HepG2 (cell line): Measurements from ENCODE around the gene ZNF670. TPM values are rescaled to one million over a fixed set of nuclear protein-coding genes. Genes with fewer than 3 reads are reported as not detected.
"Not testable (repeated sequence)": the region's sequence is repeated elsewhere in the genome, so short reads cannot be mapped to it uniquely, and the experiment has no call there.

Source experiments
- ATAC-seq: fragments of 200-7000 bp; cut with Tn5 transposase; 3 replicates; pipeline ENCODE4 v1.9.1; 2020; ENCODE audit warnings: mild to moderate bottlenecking, moderate library complexity
- BruUV-seq: library from RNA; stranded (reverse); fragments of 400-500 nt; replicated peaks from 2 replicates; lab custom pipeline; 2021; lab: Mats Ljungman, UMichigan
- CTCF ChIA-PET: fragments of 300-600 bp; formaldehyde crosslinking; extraction: SDS; loops from one replicate; lab custom pipeline; 2021; ENCODE audit warnings: low total read pairs, inconsistent platforms, low intra/inter-chr PET ratio; lab: Yijun Ruan, JAX
- POLR2A ChIA-PET: fragments of 350-600 bp; sonication (Branson Sonifier 250); formaldehyde crosslinking; loops from one replicate; lab custom pipeline; 2020; ENCODE audit warnings: antibody characterized with exemption, inconsistent platforms; lab: Yijun Ruan, JAX
- DNase-seq: peaks from one replicate; pipeline ENCODE4 v3.0.0-alpha.2; 2015; ENCODE audit warnings: low spot score
- FAIRE-seq: peaks from 3 replicates; lab custom pipeline; 2011; peaks lifted over from hg19 to GRCh38; lab: Jason Lieb, UNC
- H2AFZ ChIP-seq: one replicate; pipeline ENCODE4 v1.6.1; 2011; ENCODE audit warnings: low read length, inconsistent platforms
- H3K27ac ChIP-seq: fragments of 300-600 bp; 3 replicates; pipeline ENCODE4 v1.8.0; 2011; ENCODE audit warnings: mixed run types, mild to moderate bottlenecking, mixed read lengths, low read length, inconsistent platforms; ENCODE audit not compliant: insufficient read depth; ENCODE audit errors: extremely low read length
- H3K27me3 ChIP-seq, 2 experiments: fragments of 200-600 bp in 1 of 2; 2 replicates in 1 of 2; 3 replicates in 1 of 2; pipeline versions ENCODE4 v1.6.0 to v1.8.0; 2011; ENCODE audit warnings: low read length in 2 of 2, mild to moderate bottlenecking in 2 of 2, moderate library complexity in 2 of 2, inconsistent platforms in 1 of 2; ENCODE audit not compliant: insufficient read depth in 2 of 2, control insufficient read depth in 1 of 2
- H3K36me3 ChIP-seq, 2 experiments: fragments of 200-600 bp in 1 of 2; replicated peaks in 1 of 2; 2 replicates in 1 of 2; 3 replicates in 1 of 2; pipeline versions ENCODE4 v1.5.1 to v1.8.0; 2011; ENCODE audit warnings: low read length in 2 of 2, inconsistent platforms in 1 of 2; ENCODE audit not compliant: insufficient read depth in 2 of 2, control insufficient read depth in 1 of 2
- H3K4me1 ChIP-seq: 2 replicates; pipeline ENCODE4 v1.5.1; 2012; ENCODE audit warnings: low read length, inconsistent platforms; ENCODE audit not compliant: insufficient read depth
- H3K4me2 ChIP-seq: 2 replicates; pipeline ENCODE4 v1.6.0; 2011; ENCODE audit warnings: low read depth, low read length, inconsistent platforms
- H3K4me3 ChIP-seq, 3 experiments: fragments of 200-600 bp in 1 of 3; sonication (generic), shearing (Covaris generic) in 1 of 3; replicated peaks in 1 of 3; 2 replicates each; pipeline ENCODE4 v1.5.1; 2011 to 2016; ENCODE audit warnings: low read length in 3 of 3, inconsistent platforms in 2 of 3, low read depth in 2 of 3, mild to moderate bottlenecking in 2 of 3, control low read depth in 1 of 3, mixed read lengths in 1 of 3; ENCODE audit not compliant: insufficient read depth in 1 of 3
- H3K79me2 ChIP-seq: one replicate; pipeline ENCODE4 v1.6.1; 2011; ENCODE audit warnings: low read length, inconsistent platforms; ENCODE audit not compliant: insufficient read depth
- H3K9ac ChIP-seq: 2 replicates; pipeline ENCODE4 v1.6.0; 2011; ENCODE audit warnings: mild to moderate bottlenecking, low read depth, low read length, inconsistent platforms; ENCODE audit not compliant: insufficient read depth
- H3K9me3 ChIP-seq: 2 replicates; pipeline ENCODE4 v1.5.1; 2012; ENCODE audit warnings: mild to moderate bottlenecking, low read length
- H4K20me1 ChIP-seq: 2 replicates; pipeline ENCODE4 v1.6.0; 2011; ENCODE audit warnings: inconsistent platforms, mild to moderate bottlenecking, low read length, moderate library complexity; ENCODE audit not compliant: insufficient read depth
- NR2C2 ChIP-seq: sonication (generic); formaldehyde crosslinking; IDR thresholded peaks from 2 replicates; pipeline ENCODE4 v1.4.0; 2020; ENCODE audit warnings: missing genetic modification reagents, mild to moderate bottlenecking, moderate library complexity, borderline replicate concordance
- NR2F1 ChIP-seq, 2 experiments: fragments of 450-650 bp in 1 of 2; formaldehyde crosslinking in 1 of 2; IDR thresholded peaks; 2 replicates each; pipeline versions ENCODE4 v1.5.0 to v1.6.1; 2016 to 2020; ENCODE audit warnings: mild to moderate bottlenecking in 1 of 2, missing compliant biosample characterization in 1 of 2, missing genetic modification reagents in 1 of 2, moderate library complexity in 1 of 2
- PAXIP1 ChIP-seq: sonication (generic); formaldehyde crosslinking; conservative IDR thresholded peaks from 2 replicates; pipeline ENCODE4 v1.4.0; 2020; ENCODE audit warnings: mild to moderate bottlenecking, missing genetic modification reagents, moderate library complexity
- SALL1 ChIP-seq: sonication (generic); formaldehyde crosslinking; IDR thresholded peaks from 2 replicates; pipeline ENCODE4 v1.8.0; 2022; ENCODE audit warnings: mild to moderate bottlenecking, missing genetic modification reagents
- SAP130 ChIP-seq: IDR thresholded peaks from 2 replicates; pipeline ENCODE4 v1.6.1; 2016; ENCODE audit warnings: low read depth
- SKIL ChIP-seq: sonication (generic); formaldehyde crosslinking; IDR thresholded peaks from 2 replicates; pipeline ENCODE4 v1.8.0; 2022; ENCODE audit warnings: missing genetic modification reagents, mild to moderate bottlenecking, moderate library complexity, borderline replicate concordance
- TBX2 ChIP-seq: sonication (generic); formaldehyde crosslinking; IDR thresholded peaks from 2 replicates; pipeline ENCODE4 v1.5.0; 2020; ENCODE audit warnings: missing genetic modification reagents, mild to moderate bottlenecking, borderline replicate concordance
- ZBTB20 ChIP-seq: sonication (generic); formaldehyde crosslinking; IDR thresholded peaks from 2 replicates; pipeline ENCODE4 v1.8.1; 2023; ENCODE audit warnings: missing genetic modification reagents, low read depth, mild to moderate bottlenecking, borderline replicate concordance
- ZBTB7B ChIP-seq: sonication (generic); formaldehyde crosslinking; IDR thresholded peaks from 2 replicates; pipeline ENCODE4 v1.4.0; 2020; ENCODE audit warnings: missing genetic modification reagents
- ZMYM4 ChIP-seq: sonication (generic); formaldehyde crosslinking; IDR thresholded peaks from 2 replicates; pipeline ENCODE4 v1.8.1; 2023; ENCODE audit warnings: mild to moderate bottlenecking, missing genetic modification reagents
- WGBS: methylation state at CpG from one replicate; pipeline ENCODE4 v1.1.6; 2017; ENCODE audit warnings: low lambda C conversion rate; 5-methylcytosine and 5-hydroxymethylcytosine counted together
- in situ Hi-C: cut with HindIII; loops from 2 replicates; pipeline ENCODE4 v1.10.0; 2017; ENCODE audit warnings: low pct_unique_long_range_greater_than_20kb; ENCODE audit not compliant: extremely low pct_ligation_motif_present
- intact Hi-C: fragments of 100-400 bp; cut with micrococcal nuclease; formaldehyde crosslinking; loops from one replicate; pipeline ENCODE4 v1.10.0; 2022; ENCODE audit not compliant: unreplicated experiment
- polyA plus RNA-seq, 8 experiments: library from polyadenylated mRNA; depleted of rRNA in 3 of 8; stranded (reverse) in 7 of 8; unstranded in 1 of 8; fragments of >200 nt; fragmentation: Illumina TruSeq in 4 of 8; extraction: Trizol in 4 of 8; gene quantifications; 2 replicates each; pipeline versions ENCODE4 v1.2.1 to v1.2.3, GENCODE V29; 2011 to 2016; ENCODE audit warnings: low read depth in 4 of 8, missing spikeins in 1 of 8, mixed read lengths in 1 of 8; ENCODE audit not compliant: insufficient read depth in 1 of 8
- total RNA-seq, 5 experiments: library from RNA; depleted of rRNA; stranded (reverse); fragments of >200 nt; fragmentation: Illumina TruSeq; extraction: Trizol; gene quantifications; 2 replicates each; pipeline ENCODE4 v1.2.3, GENCODE V29; 2016; ENCODE audit warnings: low read depth in 1 of 5

ZNF670 gene
- total and polyA plus RNA-seq, 2 of the 13 experiments (the other 11 are each of a cell fraction or from before 2014, with no cell fraction given): 4.2 to 10.9 TPM

DNA sequence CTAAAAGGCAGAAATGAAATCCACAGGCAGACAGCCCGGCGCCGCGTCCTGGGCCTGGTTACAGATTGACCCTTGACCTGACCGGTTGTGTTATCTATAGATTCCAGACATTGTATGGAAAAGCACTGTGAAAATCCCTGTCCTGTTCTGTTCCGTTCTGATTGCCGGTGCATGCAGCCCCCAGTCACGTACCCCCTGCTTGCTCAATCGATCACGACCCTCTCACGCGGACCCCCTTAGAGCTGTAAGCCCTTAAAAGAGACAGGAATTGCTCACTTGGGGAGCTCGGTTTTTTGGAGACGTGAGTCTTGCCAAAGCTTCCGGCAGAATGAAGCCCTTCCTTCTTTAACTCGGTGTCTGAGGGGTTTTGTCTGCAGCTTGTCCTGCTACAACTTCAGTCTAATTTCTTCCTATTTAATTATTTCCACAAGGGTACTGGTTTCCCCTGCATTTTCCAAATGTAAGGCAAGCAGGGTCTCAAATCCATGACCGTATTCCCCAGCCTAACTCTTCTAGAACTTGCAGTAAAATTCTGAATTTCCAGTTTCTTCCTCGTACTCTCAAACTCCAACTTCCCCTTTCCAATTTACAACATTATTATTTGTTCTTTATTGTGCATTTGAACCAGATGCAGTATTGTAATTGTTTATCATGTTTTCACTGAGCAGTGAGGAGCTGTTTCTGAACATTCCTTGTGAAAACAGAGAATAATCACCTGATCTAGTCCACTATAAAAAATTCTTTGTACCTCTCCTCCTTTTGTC, 49.1 kb upstream of the ZNF670 start:
- POLR2A ChIA-PET: interaction anchor here (0.9 kb wide), 1 partner anchor 41 kb away, joined by 4 read pairs; no protein-coding TSS in a partner anchor
- H2AFZ ChIP-seq, in situ Hi-C loops, H3K9me3 ChIP-seq, DNase-seq, H3K79me2 ChIP-seq, CTCF ChIA-PET, H3K4me1 ChIP-seq, H3K27me3 ChIP-seq, intact Hi-C loops, H4K20me1 ChIP-seq: not testable (repeated sequence)
- Histone ChIP-seq H3K4me3 (peak overlapping the region; percentile 55 to 59 (median 57)), H3K27ac (peak overlapping the region; percentile 44), H3K4me2 (peak overlapping the region; percentile 68), H3K36me3 (peaks cover 2 to 10% of the 10 kb centered on the region in 2 experiments; a peak in 3 of 5 replicates), H3K9ac (peak overlapping the region; percentile 34; the same call in 1 of the 2 replicates)
- TF ChIP-seq PAXIP1 (CRISPR knock-in tag) (0 out of 2 replicates have a peak, but pooled peaks have one; percentile 21), SAP130 (CRISPR knock-in tag) (0 out of 2 replicates have a peak, but pooled peaks have one; percentile 15), ZBTB7B (0 out of 2 replicates have a peak, but pooled peaks have one; percentile 50), ZMYM4 (0 out of 2 replicates have a peak, but pooled peaks have one; percentile 26), SALL1 (peak; percentile 25; the same call in 1 of the 2 replicates), SKIL (peak; percentile 19; the same call in 1 of the 2 replicates), NR2F1 (CRISPR knock-in tag; IDR thresholded peaks at IDR 0.05) (peak in 1 of 2 experiments; percentile 67; a peak in 2 of 4 replicates), NR2C2 (CRISPR knock-in tag) (peak; percentile 31; the same call in 1 of the 2 replicates), TBX2 (CRISPR knock-in tag) (0 out of 2 replicates have a peak, but pooled peaks have one; percentile 16), ZBTB20 (peak; percentile 74; the same call in 1 of the 2 replicates)
- ATAC-seq (peak; percentile 17; the same call in 1 of the 3 replicates), FAIRE-seq (peak; percentile 94)
- TSS peak; percentile 92 for BruUV-seq
- WGBS: 9% methylated on average over 13 of the region's 18 CpGs

DNA sequence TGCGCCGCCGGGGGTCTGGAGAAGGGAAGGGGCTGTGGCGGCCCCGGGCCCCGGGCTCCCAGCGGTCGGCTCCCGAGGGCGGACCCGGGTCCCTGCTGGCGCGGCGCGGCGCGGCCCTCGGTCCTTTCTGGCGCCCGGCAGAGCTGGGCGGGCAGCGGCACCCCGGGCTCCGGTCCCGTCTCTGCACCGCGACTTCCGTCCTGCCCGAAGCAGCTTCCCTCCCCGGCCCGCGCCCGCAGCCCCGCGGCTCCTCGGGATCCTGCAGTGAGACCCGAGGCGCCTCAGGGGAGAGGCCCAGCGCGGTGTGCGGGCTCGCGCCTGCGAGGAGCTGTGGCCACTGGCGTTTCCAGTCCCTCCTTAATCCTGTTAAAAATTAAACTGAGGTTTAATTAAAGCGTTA, 48.0 kb upstream of the ZNF670 start:
- H3K4me3 ChIP-seq, H3K27ac ChIP-seq, H3K27me3 ChIP-seq, BruUV-seq, H2AFZ ChIP-seq, POLR2A ChIA-PET, H3K79me2 ChIP-seq, H3K4me1 ChIP-seq, FAIRE-seq, H3K4me2 ChIP-seq, H3K9me3 ChIP-seq, H3K9ac ChIP-seq, DNase-seq, H3K36me3 ChIP-seq, in situ Hi-C loops, intact Hi-C loops, H4K20me1 ChIP-seq, CTCF ChIA-PET: not testable (repeated sequence)
- peak; percentile 90 for ATAC-seq
- no CpG with 5 or more reads among the region's 46 CpGs for WGBS
